Right atrium auricular region (tissue), 2 donors: Measurements from ENCODE around the gene QSOX2. TPM values are rescaled to one million over a fixed set of nuclear protein-coding genes. Genes with fewer than 3 reads are reported as not detected.
"Not testable (repeated sequence)": the region's sequence is repeated elsewhere in the genome, so short reads cannot be mapped to it uniquely, and the experiment has no call there.

Experiments used
- DNase-seq: peaks from one replicate; pipeline ENCODE4 v3.0.0-alpha.2; 2019; ENCODE audit warnings: low spot score
- H3K27ac ChIP-seq, 2 donors: fragments of 200-600 bp; sonication (generic); 1 replicate in 1 of 2; 2 replicates in 1 of 2; pipeline ENCODE4 v1.5.1; 2016 to 2019
- H3K27me3 ChIP-seq, 2 donors: fragments of 200-600 bp; sonication (generic); one replicate each; pipeline versions ENCODE4 v1.5.1 to v1.6.0; 2017 to 2019
- H3K36me3 ChIP-seq: fragments of 200-600 bp; sonication (generic); one replicate; pipeline ENCODE4 v1.5.1; 2016
- H3K4me1 ChIP-seq, 2 donors: fragments of 200-600 bp; sonication (generic); one replicate each; pipeline versions ENCODE4 v1.5.1 to v1.6.0; 2017 to 2019
- H3K4me3 ChIP-seq, 2 donors: fragments of 200-600 bp; sonication (generic); 1 replicate in 1 of 2; 2 replicates in 1 of 2; pipeline ENCODE4 v1.5.1; 2017 to 2019; ENCODE audit warnings: mild to moderate bottlenecking in 1 of 2, moderate library complexity in 1 of 2
- H3K9me3 ChIP-seq, 2 donors: fragments of 200-600 bp; sonication (generic); one replicate each; pipeline ENCODE4 v1.5.1; 2019
- total RNA-seq, 2 donors: library from RNA; depleted of rRNA; stranded (reverse); fragments of >200 nt; gene quantifications; one replicate each; pipeline ENCODE4 v1.1.0, GENCODE V29; 2016
- TF ChIP-seq, protein P1 (sequence below), 2 donors: fragments of 200-600 bp; sonication (generic); IDR thresholded peaks; one replicate each; pipeline ENCODE4 v1.5.1; 2019; ENCODE audit warnings: antibody characterized with exemption in 2 of 2

Gene QSOX2
- total RNA-seq, 2 donors from 2014 or later: 3.2 to 6.3 TPM

DNA sequence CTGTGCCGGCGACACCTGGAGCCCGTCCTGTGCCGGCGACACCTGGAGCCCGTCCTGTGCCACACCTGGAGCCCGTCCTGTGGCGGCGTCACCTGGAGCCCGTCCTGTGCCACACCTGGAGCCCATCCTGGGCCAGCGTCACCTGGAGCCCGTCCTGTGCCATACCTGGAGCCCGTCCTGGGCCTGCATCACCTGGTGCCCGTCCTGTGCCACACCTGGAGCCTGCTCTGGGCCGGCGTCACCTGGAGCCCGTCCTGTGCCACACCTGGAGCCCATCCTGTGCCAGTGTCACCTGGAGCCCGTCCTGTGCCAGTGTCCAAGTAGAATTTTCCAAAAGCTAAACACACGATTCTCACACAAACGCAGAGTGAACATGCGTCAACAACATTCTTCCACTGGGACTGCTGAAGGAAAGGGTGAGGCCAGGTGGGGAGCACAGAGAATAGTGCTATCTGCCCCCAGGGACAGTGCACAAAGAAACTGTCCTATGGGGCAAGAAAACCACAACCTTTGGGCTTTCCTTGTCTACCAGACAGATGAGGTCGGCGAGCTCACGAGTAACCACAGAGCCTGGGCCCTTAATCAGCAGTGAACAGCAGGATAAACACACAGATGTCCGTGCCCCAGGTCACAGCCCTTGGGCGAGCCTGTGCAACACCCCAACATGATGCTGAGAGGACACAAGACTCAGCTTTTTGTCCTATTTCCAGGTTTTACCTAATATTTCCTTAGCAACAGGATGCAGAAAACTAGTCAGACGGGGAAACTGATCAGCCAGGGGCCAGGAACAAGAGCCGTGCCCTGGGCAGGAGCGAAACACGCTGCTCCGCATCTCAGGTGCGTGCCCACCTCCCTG, 7.9 kb downstream of the QSOX2 start:
- H3K4me1 ChIP-seq: peaks cover 0 to 25% of the 10 kb centered on the region in 2 donors
- no peak for DNase-seq
- TF ChIP-seq, protein P1, sequence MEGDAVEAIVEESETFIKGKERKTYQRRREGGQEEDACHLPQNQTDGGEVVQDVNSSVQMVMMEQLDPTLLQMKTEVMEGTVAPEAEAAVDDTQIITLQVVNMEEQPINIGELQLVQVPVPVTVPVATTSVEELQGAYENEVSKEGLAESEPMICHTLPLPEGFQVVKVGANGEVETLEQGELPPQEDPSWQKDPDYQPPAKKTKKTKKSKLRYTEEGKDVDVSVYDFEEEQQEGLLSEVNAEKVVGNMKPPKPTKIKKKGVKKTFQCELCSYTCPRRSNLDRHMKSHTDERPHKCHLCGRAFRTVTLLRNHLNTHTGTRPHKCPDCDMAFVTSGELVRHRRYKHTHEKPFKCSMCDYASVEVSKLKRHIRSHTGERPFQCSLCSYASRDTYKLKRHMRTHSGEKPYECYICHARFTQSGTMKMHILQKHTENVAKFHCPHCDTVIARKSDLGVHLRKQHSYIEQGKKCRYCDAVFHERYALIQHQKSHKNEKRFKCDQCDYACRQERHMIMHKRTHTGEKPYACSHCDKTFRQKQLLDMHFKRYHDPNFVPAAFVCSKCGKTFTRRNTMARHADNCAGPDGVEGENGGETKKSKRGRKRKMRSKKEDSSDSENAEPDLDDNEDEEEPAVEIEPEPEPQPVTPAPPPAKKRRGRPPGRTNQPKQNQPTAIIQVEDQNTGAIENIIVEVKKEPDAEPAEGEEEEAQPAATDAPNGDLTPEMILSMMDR (IDR thresholded peaks at IDR 0.05): no peak
- H3K4me3 ChIP-seq: no peak overlapping the region
- H3K27ac ChIP-seq: no peak overlapping the region
- H3K27me3 ChIP-seq: no peaks in the 10 kb centered on the region
- H3K36me3 ChIP-seq: peaks cover 10% of the 10 kb centered on the region
- no peaks in the 10 kb centered on the region for H3K9me3 ChIP-seq

DNA sequence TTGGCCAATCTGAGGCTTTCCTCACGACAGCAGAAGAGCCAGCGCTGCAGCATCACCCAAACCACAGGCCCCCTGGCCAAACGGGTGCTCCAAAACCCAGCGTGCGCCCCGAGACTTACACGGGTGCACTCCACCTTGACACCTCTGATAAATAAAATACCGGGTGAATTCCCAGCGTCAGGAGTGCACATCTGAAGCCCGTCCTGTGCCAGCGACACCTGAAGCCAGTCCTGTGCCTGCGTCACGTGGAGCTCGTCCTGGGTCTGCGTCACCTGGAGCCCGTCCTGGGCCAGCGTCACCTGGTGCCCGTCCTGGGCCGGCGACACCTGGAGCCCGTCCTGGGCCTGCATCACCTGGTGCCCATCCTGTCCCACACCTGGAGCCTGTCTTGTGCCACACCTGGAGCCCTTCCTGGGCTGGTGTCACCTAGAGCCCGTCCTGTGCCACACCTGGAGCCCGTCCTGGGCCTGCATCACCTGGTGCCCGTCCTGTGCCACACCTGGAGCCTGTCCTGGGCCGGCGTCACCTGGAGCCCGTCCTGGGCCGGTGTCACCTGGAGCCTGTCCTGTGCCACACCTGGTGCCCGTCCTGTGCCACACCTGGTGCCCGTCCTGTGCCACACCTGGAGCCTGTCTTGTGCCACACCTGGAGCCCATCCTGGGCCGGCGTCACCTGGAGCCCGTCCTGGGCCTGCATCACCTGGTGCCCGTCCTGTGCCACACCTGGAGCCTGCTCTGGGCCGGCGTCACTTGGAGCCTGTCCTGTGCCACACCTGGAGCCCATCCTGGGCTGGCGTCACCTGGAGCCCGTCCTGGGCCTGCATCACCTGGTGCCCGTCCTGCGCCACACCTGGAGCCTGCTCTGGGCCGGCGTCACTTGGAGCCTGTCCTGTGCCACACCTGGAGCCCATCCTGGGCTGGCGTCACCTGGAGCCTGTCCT, 8.9 kb downstream of the QSOX2 start:
- not testable (repeated sequence) for DNase-seq

DNA sequence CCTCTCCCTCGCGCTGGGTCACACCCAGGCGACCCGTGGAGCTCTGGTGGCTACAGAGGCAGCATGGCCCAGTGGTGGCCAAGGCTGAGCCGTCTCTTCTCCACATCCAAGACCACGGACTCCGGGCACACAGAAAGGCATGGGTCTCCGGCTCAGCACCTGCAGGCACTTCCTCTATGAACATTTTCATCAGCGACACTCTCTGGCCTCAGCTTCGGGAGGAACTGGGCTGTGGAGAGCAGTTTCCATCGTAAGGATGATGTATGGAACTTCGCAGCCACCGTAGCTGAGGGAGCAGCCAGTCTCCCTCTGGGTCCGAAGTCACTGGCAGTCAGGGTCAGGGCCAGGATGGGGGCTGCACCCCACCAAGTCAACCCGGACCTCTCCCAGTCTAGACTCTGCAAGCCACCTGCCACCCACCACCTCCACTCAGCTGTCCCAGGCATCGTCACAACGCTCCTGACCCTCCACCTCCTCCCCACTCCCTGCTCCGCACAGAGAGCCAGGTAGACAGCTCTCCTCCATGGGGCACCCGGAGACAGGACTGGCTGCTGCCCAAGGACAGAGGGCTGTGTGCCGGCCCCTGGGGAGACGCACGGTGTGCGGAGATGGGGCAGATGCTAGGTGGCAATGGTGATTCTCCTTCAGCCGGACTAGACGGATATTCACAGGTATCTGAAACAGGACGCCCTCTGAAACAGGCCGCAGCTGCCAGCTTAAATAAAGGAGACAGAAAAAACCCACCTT, 9.7 kb downstream of the QSOX2 start:
- H3K9me3 ChIP-seq: no peaks in the 10 kb centered on the region
- no peak overlapping the region for H3K4me3 ChIP-seq
- peaks cover 10% of the 10 kb centered on the region for H3K36me3 ChIP-seq
- no peak overlapping the region for H3K27ac ChIP-seq
- H3K4me1 ChIP-seq: peaks cover 0 to 23% of the 10 kb centered on the region in 2 donors
- no peaks in the 10 kb centered on the region for H3K27me3 ChIP-seq
- TF ChIP-seq, protein P1 (IDR thresholded peaks at IDR 0.05): no peak
- DNase-seq: no peak

More for the DNA sequence above, 8.9 kb downstream of the QSOX2 start:
- not testable (repeated sequence) for H3K9me3 ChIP-seq, H3K36me3 ChIP-seq, H3K27me3 ChIP-seq, H3K4me3 ChIP-seq, H3K27ac ChIP-seq
- H3K4me1 ChIP-seq: peaks cover 0 to 25% of the 10 kb centered on the region in 2 donors

DNA sequence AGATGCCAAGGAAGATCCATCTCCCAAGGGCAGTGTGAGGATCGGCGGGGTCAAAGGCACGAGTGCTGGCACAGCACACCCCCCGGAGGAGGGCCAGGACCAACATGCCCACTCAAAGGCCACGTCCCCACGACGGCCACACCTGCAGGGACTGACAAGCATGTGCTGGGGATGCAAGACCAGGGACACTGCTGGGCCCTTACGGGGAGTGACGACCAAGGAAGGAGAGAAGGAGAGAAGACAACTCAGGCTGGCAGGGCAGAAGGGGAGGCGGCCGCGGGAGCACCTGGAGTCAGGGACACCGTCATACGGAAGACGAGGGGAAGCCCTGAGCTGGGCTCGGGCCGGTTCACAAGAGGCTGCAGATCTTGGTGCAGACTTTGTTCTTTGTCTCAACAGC, 10.4 kb downstream of the QSOX2 start:
- DNase-seq: no peak
- H3K36me3 ChIP-seq: peaks cover 10% of the 10 kb centered on the region
- H3K27ac ChIP-seq: no peak overlapping the region
- no peak overlapping the region for H3K4me3 ChIP-seq
- no peaks in the 10 kb centered on the region for H3K27me3 ChIP-seq
- H3K4me1 ChIP-seq: peaks cover 0 to 16% of the 10 kb centered on the region in 2 donors
- no peaks in the 10 kb centered on the region for H3K9me3 ChIP-seq
- TF ChIP-seq, protein P1 (IDR thresholded peaks at IDR 0.05): no peak

DNA sequence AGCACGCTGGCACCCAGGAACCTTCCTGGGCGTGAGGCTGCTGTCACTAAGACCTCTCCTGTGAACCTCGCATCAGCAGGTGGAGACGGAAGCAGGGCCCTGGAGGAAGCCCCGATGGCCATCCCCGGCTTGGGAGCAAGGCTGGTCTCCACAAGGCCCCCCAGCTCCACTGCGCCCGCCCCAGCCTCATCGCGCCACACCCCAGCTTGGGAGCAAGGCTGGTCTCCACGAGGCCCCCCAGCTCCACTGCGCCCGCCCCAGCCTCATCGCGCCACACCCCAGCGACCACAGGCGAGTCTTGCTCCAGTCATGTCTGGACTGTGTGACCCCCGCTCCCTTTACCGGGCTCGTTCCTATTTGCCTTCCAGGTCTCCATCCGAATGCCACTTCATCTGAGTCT, 11.0 kb downstream of the QSOX2 start:
- no peak for DNase-seq
- Histone ChIP-seq H3K27ac (no peak overlapping the region), H3K4me1 (peaks cover 0 to 10% of the 10 kb centered on the region in 2 donors), H3K36me3 (peaks cover 10% of the 10 kb centered on the region), H3K9me3 (no peaks in the 10 kb centered on the region), H3K27me3 (no peaks in the 10 kb centered on the region), H3K4me3 (no peak overlapping the region)
- TF ChIP-seq, protein P1 (IDR thresholded peaks at IDR 0.05): no peak
